Ascending aorta (tissue), 2 donors: ENCODE results near the gene ZDHHC20. TPM values are rescaled to one million over a fixed set of nuclear protein-coding genes. Genes with fewer than 3 reads are reported as not detected.
"Not testable (repeated sequence)": the region's sequence is repeated elsewhere in the genome, so short reads cannot be mapped to it uniquely, and the experiment has no call there.

Source experiments
- DNase-seq, 2 donors: peaks; one replicate each; pipeline ENCODE4 v3.0.0-alpha.2; 2019; ENCODE audit warnings: low spot score in 2 of 2
- H3K27ac ChIP-seq, 2 donors: fragments of 200-600 bp; sonication (generic); one replicate each; pipeline ENCODE4 v1.5.1; 2016 to 2017; ENCODE audit warnings: mild to moderate bottlenecking in 1 of 2
- H3K27me3 ChIP-seq: fragments of 200-600 bp; sonication (generic); one replicate; pipeline ENCODE4 v1.5.1; 2017
- H3K36me3 ChIP-seq, 2 donors: fragments of 200-600 bp; sonication (generic); one replicate each; pipeline ENCODE4 v1.5.1; 2016
- H3K4me1 ChIP-seq, 2 donors: fragments of 200-600 bp; sonication (generic); one replicate each; pipeline ENCODE4 v1.5.1; 2016 to 2017; ENCODE audit warnings: mild to moderate bottlenecking in 1 of 2
- H3K4me3 ChIP-seq, 2 donors: fragments of 200-600 bp; sonication (generic); one replicate each; pipeline ENCODE4 v1.5.1; 2016 to 2017; ENCODE audit warnings: mild to moderate bottlenecking in 1 of 2
- H3K9me3 ChIP-seq, 2 donors: fragments of 200-600 bp; sonication (generic); one replicate each; pipeline ENCODE4 v1.5.1; 2016
- CTCF ChIP-seq, 3 experiments: fragments of 200-600 bp in 2 of 3; fragments of 450-650 bp in 1 of 3; sonication (generic) in 2 of 3; IDR thresholded peaks; one replicate each; pipeline ENCODE4 v1.5.1; 2016 to 2019; ENCODE audit warnings: antibody characterized with exemption in 3 of 3, mild to moderate bottlenecking in 1 of 3, moderate library complexity in 1 of 3
- intact Hi-C: fragments of 100-400 bp; cut with DNase I; formaldehyde crosslinking; loops from one replicate; pipeline ENCODE4 v1.15.1; 2023
- total RNA-seq: library from RNA; depleted of rRNA; stranded (reverse); fragments of >200 nt; gene quantifications from one replicate; pipeline ENCODE4 v1.1.0, GENCODE V29; 2016

The ZDHHC20 gene
- total RNA-seq, 1 donor from 2014 or later = 39.8 TPM

GRCh38 chr13:21399741-21400140, 59.4 kb downstream of the ZDHHC20 start:
- Histone ChIP-seq H3K36me3 (peaks cover 5 to 6% of the 10 kb centered on the region in 2 donors), H3K27me3 (no peaks in the 10 kb centered on the region), H3K9me3 (no peaks in the 10 kb centered on the region), H3K27ac (no peak overlapping the region), H3K4me3 (no peak overlapping the region), H3K4me1 (no peaks in the 10 kb centered on the region)
- no peak for DNase-seq
- intact Hi-C loops = no loop called here
- no peak for TF ChIP-seq CTCF (IDR thresholded peaks at IDR 0.05)

GRCh38 chr13:21395953-21396352, 63.1 kb downstream of the ZDHHC20 start:
- Histone ChIP-seq H3K4me1 (no peaks in the 10 kb centered on the region), H3K4me3 (no peak overlapping the region), H3K27me3 (no peaks in the 10 kb centered on the region), H3K9me3 (no peaks in the 10 kb centered on the region), H3K36me3 (peaks cover 5 to 6% of the 10 kb centered on the region in 2 donors), H3K27ac (no peak overlapping the region)
- no peak for DNase-seq
- intact Hi-C loops = no loop called here
- TF ChIP-seq CTCF (IDR thresholded peaks at IDR 0.05) = no peak

- no peak for DNase-seq
- no peaks in the 10 kb centered on the region for H3K27me3 ChIP-seq
- intact Hi-C loops = no loop called here
- H3K4me1 ChIP-seq = no peaks in the 10 kb centered on the region
- no peak overlapping the region for H3K27ac ChIP-seq
- no peak overlapping the region for H3K4me3 ChIP-seq
- TF ChIP-seq CTCF (IDR thresholded peaks at IDR 0.05) = no peak
- H3K9me3 ChIP-seq = no peaks in the 10 kb centered on the region
- peaks cover 2 to 35% of the 10 kb centered on the region in 2 donors for H3K36me3 ChIP-seq
These were observed 70.0 kb downstream of the ZDHHC20 start for GRCh38 chr13:21389124-21389523.

- TF ChIP-seq CTCF (IDR thresholded peaks at IDR 0.05) = no peak
These were observed 73.4 kb downstream of the ZDHHC20 start for GRCh38 chr13:21385710-21386109.

GRCh38 chr13:21383090-21383489, 76.0 kb downstream of the ZDHHC20 start:
- TF ChIP-seq CTCF (IDR thresholded peaks at IDR 0.05) = no peak
- intact Hi-C loops = no loop called here
- Histone ChIP-seq H3K27ac (no peak overlapping the region), H3K36me3 (peaks cover 24 to 58% of the 10 kb centered on the region in 2 donors), H3K9me3 (no peaks in the 10 kb centered on the region), H3K4me3 (no peak overlapping the region), H3K27me3 (no peaks in the 10 kb centered on the region), H3K4me1 (no peaks in the 10 kb centered on the region)
- DNase-seq = no peak

More at GRCh38 chr13:21385710-21386109, 73.4 kb downstream of the ZDHHC20 start:
- H3K4me3 ChIP-seq = no peak overlapping the region
- peaks cover 14 to 55% of the 10 kb centered on the region in 2 donors for H3K36me3 ChIP-seq
- no peaks in the 10 kb centered on the region for H3K4me1 ChIP-seq
- H3K27ac ChIP-seq = no peak overlapping the region
- no peaks in the 10 kb centered on the region for H3K27me3 ChIP-seq
- no peaks in the 10 kb centered on the region for H3K9me3 ChIP-seq
- DNase-seq = no peak
- intact Hi-C loops = no loop called here

GRCh38 chr13:21376998-21377985, 81.8 kb downstream of the ZDHHC20 start:
- H3K36me3 ChIP-seq = peaks cover 21 to 49% of the 10 kb centered on the region in 2 donors
- intact Hi-C loops, H3K4me3 ChIP-seq, H3K27me3 ChIP-seq, DNase-seq, H3K9me3 ChIP-seq, H3K4me1 ChIP-seq, H3K27ac ChIP-seq: not testable (repeated sequence)
